ENCODE results near the gene RNF44.

GRCh38 chr5:176491101-176491502 lies 46.1 kb downstream of the RNF44 start:
- TF ChIP-seq CTCF (conservative IDR thresholded peaks at IDR 0.05) (no peak), ZFX (IDR thresholded peaks at IDR 0.05) (no peak)
